22Rv1 (cell line): ENCODE data around the gene EFHC1.

ENCODE experiments used
- H3K27ac ChIP-seq: fragments of 450-650 bp; 2 replicates; pipeline ENCODE4 v1.5.1; 2017
- CTCF ChIP-seq: fragments of 450-650 bp; IDR thresholded peaks from 2 replicates; pipeline ENCODE4 v1.5.1; 2017; ENCODE audit warnings: mild to moderate bottlenecking
- ZFX ChIP-seq: fragments of 450-650 bp; IDR thresholded peaks from 2 replicates; pipeline ENCODE4 v1.6.1; 2017; ENCODE audit warnings: antibody characterized with exemption, borderline replicate concordance

Gene EFHC1

GRCh38 chr6:52503323-52503747, 83.2 kb downstream of the EFHC1 start:
- TF ChIP-seq CTCF (no peak), ZFX (no peak)
- H3K27ac ChIP-seq = peak overlapping the region; percentile 82

GRCh38 chr6:52503851-52504781, 84.0 kb downstream of the EFHC1 start:
- peak overlapping the region; percentile 82 for H3K27ac ChIP-seq
- no peak for TF ChIP-seq CTCF
- no peak for TF ChIP-seq ZFX

- peak overlapping the region; percentile 82 for H3K27ac ChIP-seq
- TF ChIP-seq CTCF (no peak), ZFX (no peak)
Observed at GRCh38 chr6:52504782-52505136, 84.6 kb downstream of the EFHC1 start.

- H3K27ac ChIP-seq = no peak overlapping the region
- TF ChIP-seq ZFX (no peak), CTCF (no peak)
Observed at GRCh38 chr6:52505726-52506409, 85.7 kb downstream of the EFHC1 start.

- no peak overlapping the region for H3K27ac ChIP-seq
- no peak for TF ChIP-seq ZFX
- no peak for TF ChIP-seq CTCF
Observed at GRCh38 chr6:52506476-52506875, 86.3 kb downstream of the EFHC1 start.

GRCh38 chr6:52507557-52508260, 87.6 kb downstream of the EFHC1 start:
- TF ChIP-seq CTCF (no peak), ZFX (no peak)
- H3K27ac ChIP-seq = no peak overlapping the region
